WTC11 (cell line): ENCODE data around the gene FOXP1. TPM values are rescaled to one million over a fixed set of nuclear protein-coding genes. Genes with fewer than 3 reads are reported as not detected.

Experiments
- ATAC-seq: fragments of 200-7000 bp; cut with Tn5 transposase; 2 replicates; pipeline ENCODE4 v1.10.0; 2021; ENCODE audit warnings: mild to moderate bottlenecking, moderate library complexity
- CTCF ChIA-PET: fragments of 300-600 bp; sonication (Branson Sonifier 250); formaldehyde crosslinking; loops from one replicate; lab custom pipeline; 2021; ENCODE audit warnings: antibody characterized with exemption; lab: Charles Lee
- POLR2A ChIA-PET: fragments of 350-600 bp; sonication (Branson Sonifier 250); formaldehyde crosslinking; loops from one replicate; lab custom pipeline; 2021; ENCODE audit warnings: antibody characterized with exemption; lab: Charles Lee
- DNase-seq: peaks from one replicate; pipeline ENCODE4 v3.0.0; 2021; ENCODE audit warnings: low spot score
- H3K27ac Mint-ChIP-seq: 2 replicates; pipeline ENCODE4 v1.8.0; 2021; ENCODE audit warnings: mixed read lengths
- H3K27me3 Mint-ChIP-seq: 2 replicates; pipeline ENCODE4 v1.8.0; 2021; ENCODE audit warnings: low read depth, mild to moderate bottlenecking, moderate library complexity, mixed read lengths
- H3K36me3 Mint-ChIP-seq: 2 replicates; pipeline ENCODE4 v1.8.0; 2021; ENCODE audit warnings: mixed read lengths
- H3K4me1 Mint-ChIP-seq: 2 replicates; pipeline ENCODE4 v1.8.0; 2022; ENCODE audit warnings: mixed read lengths
- H3K4me3 Mint-ChIP-seq: 2 replicates; pipeline ENCODE4 v1.8.0; 2021; ENCODE audit warnings: mild to moderate bottlenecking, moderate library complexity, mixed read lengths
- H3K9me3 Mint-ChIP-seq: 2 replicates; pipeline ENCODE4 v1.8.0; 2021; ENCODE audit warnings: mixed read lengths
- ARID4B ChIP-seq: sonication (generic); formaldehyde crosslinking; IDR thresholded peaks from 2 replicates; pipeline ENCODE4 v1.8.0; 2023; ENCODE audit warnings: missing genetic modification reagents, mild to moderate bottlenecking, borderline replicate concordance
- CREM ChIP-seq: sonication (generic); formaldehyde crosslinking; IDR thresholded peaks from 2 replicates; pipeline ENCODE4 v1.8.1; 2022; ENCODE audit warnings: mild to moderate bottlenecking, missing genetic modification reagents, moderate library complexity
- CTCF ChIP-seq: fragments of 200-600 bp; IDR thresholded peaks from 2 replicates; pipeline ENCODE4 v1.8.0; 2022; ENCODE audit warnings: antibody characterized with exemption
- E2F1 ChIP-seq: sonication (generic); formaldehyde crosslinking; IDR thresholded peaks from 2 replicates; pipeline ENCODE4 v1.8.0; 2022; ENCODE audit warnings: mild to moderate bottlenecking, missing genetic modification reagents
- ELF4 ChIP-seq: sonication (generic); formaldehyde crosslinking; IDR thresholded peaks from 2 replicates; pipeline ENCODE4 v1.8.1; 2022; ENCODE audit warnings: low read depth, mild to moderate bottlenecking, moderate library complexity, missing genetic modification reagents
- ESRRA ChIP-seq: sonication (generic); formaldehyde crosslinking; IDR thresholded peaks from 2 replicates; pipeline ENCODE4 v1.8.1; 2022; ENCODE audit warnings: mild to moderate bottlenecking, missing genetic modification reagents, borderline replicate concordance
- HMGXB4 ChIP-seq: sonication (generic); formaldehyde crosslinking; IDR thresholded peaks from 2 replicates; pipeline ENCODE4 v1.8.1; 2023; ENCODE audit warnings: mild to moderate bottlenecking, moderate library complexity, missing genetic modification reagents
- MXD4 ChIP-seq: fragments of 250-450 bp; sonication (Bioruptor Pico); IDR thresholded peaks from 2 replicates; pipeline ENCODE4 v1.8.0; 2021; ENCODE audit warnings: mild to moderate bottlenecking, moderate library complexity, borderline replicate concordance
- OVOL2 ChIP-seq: fragments of 250-450 bp; sonication (Bioruptor Pico); IDR thresholded peaks from 2 replicates; pipeline ENCODE4 v1.9.0; 2021; ENCODE audit warnings: mild to moderate bottlenecking, borderline replicate concordance
- RELA ChIP-seq: sonication (generic); formaldehyde crosslinking; IDR thresholded peaks from 2 replicates; pipeline ENCODE4 v1.8.1; 2022; ENCODE audit warnings: missing genetic modification reagents, mild to moderate bottlenecking, borderline replicate concordance
- RORB ChIP-seq: fragments of 250-450 bp; sonication (Bioruptor Pico); IDR thresholded peaks from 2 replicates; pipeline ENCODE4 v1.9.0; 2021; ENCODE audit warnings: mild to moderate bottlenecking
- SMAD3 ChIP-seq: sonication (generic); formaldehyde crosslinking; IDR thresholded peaks from 2 replicates; pipeline ENCODE4 v1.8.0; 2022; ENCODE audit warnings: missing genetic modification reagents, mild to moderate bottlenecking, borderline replicate concordance
- SP1 ChIP-seq: sonication (generic); formaldehyde crosslinking; conservative IDR thresholded peaks from 2 replicates; pipeline ENCODE4 v1.8.1; 2022; ENCODE audit warnings: missing genetic modification reagents
- TEAD4 ChIP-seq: sonication (generic); formaldehyde crosslinking; IDR thresholded peaks from 2 replicates; pipeline ENCODE4 v1.8.0; 2022; ENCODE audit warnings: mild to moderate bottlenecking, missing genetic modification reagents
- TP53 ChIP-seq: sonication (generic); formaldehyde crosslinking; IDR thresholded peaks from 2 replicates; pipeline ENCODE4 v1.8.1; 2023; ENCODE audit warnings: mild to moderate bottlenecking, missing genetic modification reagents
- ZBTB21 ChIP-seq: sonication (generic); formaldehyde crosslinking; IDR thresholded peaks from 2 replicates; pipeline ENCODE4 v1.8.1; 2023; ENCODE audit warnings: mild to moderate bottlenecking, missing genetic modification reagents, borderline replicate concordance
- ZNF263 ChIP-seq: sonication (generic); formaldehyde crosslinking; IDR thresholded peaks from 2 replicates; pipeline ENCODE4 v1.8.1; 2022; ENCODE audit warnings: low read depth, mild to moderate bottlenecking, moderate library complexity, missing genetic modification reagents
- ZNF281 ChIP-seq: sonication (generic); formaldehyde crosslinking; IDR thresholded peaks from 2 replicates; pipeline ENCODE4 v1.8.0; 2023; ENCODE audit warnings: mild to moderate bottlenecking, missing genetic modification reagents
- ZNF416 ChIP-seq: fragments of 250-450 bp; sonication (Bioruptor Pico); IDR thresholded peaks from 2 replicates; pipeline ENCODE4 v1.9.0; 2021; ENCODE audit warnings: mild to moderate bottlenecking, inconsistent platforms
- total RNA-seq: library from RNA; stranded (reverse); gene quantifications from 3 replicates; pipeline ENCODE4 v1.2.3, GENCODE V29; 2021
- TF ChIP-seq, protein P1 (sequence below): sonication (generic); formaldehyde crosslinking; IDR thresholded peaks from 2 replicates; pipeline ENCODE4 v1.8.1; 2022; ENCODE audit warnings: low read depth, mild to moderate bottlenecking, moderate library complexity, missing genetic modification reagents, borderline replicate concordance
- TF ChIP-seq, protein P2 (sequence below): sonication (generic); formaldehyde crosslinking; IDR thresholded peaks from 2 replicates; pipeline ENCODE4 v1.8.1; 2022; ENCODE audit warnings: mild to moderate bottlenecking, moderate library complexity, missing genetic modification reagents

Gene FOXP1
- total RNA-seq, 1 experiment from 2014 or later, result 25.8 TPM

DNA sequence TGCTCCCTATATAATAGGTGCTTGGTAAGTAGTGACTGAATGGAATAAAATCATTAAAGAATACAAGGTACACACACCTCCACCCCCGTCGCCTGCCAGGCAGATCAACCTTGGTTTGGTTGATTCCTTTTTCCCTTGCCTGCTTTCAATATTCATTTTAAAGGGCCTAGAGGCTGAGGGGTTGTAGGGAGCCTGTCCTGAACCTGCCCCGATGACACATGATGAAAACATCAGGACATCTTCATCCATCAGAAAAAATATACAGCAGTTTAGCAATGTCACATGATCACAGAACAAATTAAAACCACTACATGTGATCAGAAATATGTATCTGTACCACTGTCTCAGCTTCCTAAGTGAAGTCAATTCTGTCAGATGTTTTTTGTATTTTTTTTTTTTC is 588.9 kb downstream of the FOXP1 start:
- Mint-ChIP-seq H3K4me3 (no peak overlapping the region), H3K9me3 (no peaks in the 10 kb centered on the region), H3K27ac (no peak overlapping the region), H3K4me1 (no peaks in the 10 kb centered on the region), H3K36me3 (no peaks in the 10 kb centered on the region), H3K27me3 (no peaks in the 10 kb centered on the region)
- CTCF ChIA-PET, result no interaction called here
- POLR2A ChIA-PET, result no interaction called here
- no peak for ATAC-seq
- no peak for DNase-seq
- no peak for TF ChIP-seq ZBTB21 (CRISPR knock-in tag)
- no peak for TF ChIP-seq TEAD4
- TF ChIP-seq HMGXB4, result no peak
- TF ChIP-seq SMAD3 (CRISPR knock-in tag), result no peak
- no peak for TF ChIP-seq SP1
- TF ChIP-seq OVOL2, result no peak
- TF ChIP-seq ZNF263 (CRISPR knock-in tag), result no peak
- TF ChIP-seq, protein P1, sequence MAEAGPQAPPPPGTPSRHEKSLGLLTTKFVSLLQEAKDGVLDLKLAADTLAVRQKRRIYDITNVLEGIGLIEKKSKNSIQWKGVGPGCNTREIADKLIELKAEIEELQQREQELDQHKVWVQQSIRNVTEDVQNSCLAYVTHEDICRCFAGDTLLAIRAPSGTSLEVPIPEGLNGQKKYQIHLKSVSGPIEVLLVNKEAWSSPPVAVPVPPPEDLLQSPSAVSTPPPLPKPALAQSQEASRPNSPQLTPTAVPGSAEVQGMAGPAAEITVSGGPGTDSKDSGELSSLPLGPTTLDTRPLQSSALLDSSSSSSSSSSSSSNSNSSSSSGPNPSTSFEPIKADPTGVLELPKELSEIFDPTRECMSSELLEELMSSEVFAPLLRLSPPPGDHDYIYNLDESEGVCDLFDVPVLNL (CRISPR knock-in tag), result no peak
- no peak for TF ChIP-seq ELF4 (CRISPR knock-in tag)
- no peak for TF ChIP-seq CTCF
- no peak for TF ChIP-seq ZNF281 (CRISPR knock-in tag)
- TF ChIP-seq TP53 (CRISPR knock-in tag), result no peak
- TF ChIP-seq RELA (CRISPR knock-in tag), result no peak
- no peak for TF ChIP-seq ZNF416 (CRISPR knock-in tag)
- no peak for TF ChIP-seq ESRRA
- TF ChIP-seq, protein P2, sequence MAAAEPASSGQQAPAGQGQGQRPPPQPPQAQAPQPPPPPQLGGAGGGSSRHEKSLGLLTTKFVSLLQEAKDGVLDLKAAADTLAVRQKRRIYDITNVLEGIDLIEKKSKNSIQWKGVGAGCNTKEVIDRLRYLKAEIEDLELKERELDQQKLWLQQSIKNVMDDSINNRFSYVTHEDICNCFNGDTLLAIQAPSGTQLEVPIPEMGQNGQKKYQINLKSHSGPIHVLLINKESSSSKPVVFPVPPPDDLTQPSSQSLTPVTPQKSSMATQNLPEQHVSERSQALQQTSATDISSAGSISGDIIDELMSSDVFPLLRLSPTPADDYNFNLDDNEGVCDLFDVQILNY, result no peak

DNA sequence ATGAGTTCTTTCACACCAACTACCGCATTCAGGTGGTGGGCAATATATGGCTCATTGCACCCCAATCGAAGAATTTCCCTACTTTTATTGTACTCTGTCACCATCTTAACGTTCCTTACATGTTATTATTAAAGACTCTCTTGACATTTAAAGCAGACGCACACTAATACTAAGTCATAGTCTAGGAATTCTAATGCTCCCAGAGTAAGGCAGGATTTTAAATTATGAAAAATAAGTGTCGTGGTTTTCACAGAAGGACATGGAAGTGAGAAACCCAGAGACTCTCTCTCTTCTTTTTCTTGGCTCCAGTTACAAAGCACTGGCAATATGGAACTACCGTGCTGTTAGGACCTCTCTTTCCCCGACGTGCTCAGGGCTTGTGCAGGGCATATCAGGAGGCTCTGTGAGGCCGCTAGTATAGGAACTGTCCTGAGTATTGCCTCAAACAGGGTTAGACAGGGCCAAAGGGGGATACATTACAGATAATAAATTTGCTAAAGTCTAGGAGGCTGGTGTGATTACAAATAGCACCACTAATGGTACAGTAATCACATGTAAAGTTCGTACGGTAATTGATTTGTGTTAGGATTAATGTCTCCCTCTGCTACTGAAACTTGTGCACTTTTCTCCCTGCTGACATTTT is 590.8 kb downstream of the FOXP1 start:
- Mint-ChIP-seq H3K4me3 (no peak overlapping the region), H3K4me1 (no peaks in the 10 kb centered on the region), H3K36me3 (peaks cover 1% of the 10 kb centered on the region; the same call in 1 of the 2 replicates), H3K27ac (no peak overlapping the region), H3K27me3 (no peaks in the 10 kb centered on the region), H3K9me3 (no peaks in the 10 kb centered on the region)
- DNase-seq (no peak), ATAC-seq (no peak)
- POLR2A ChIA-PET, result no interaction called here
- CTCF ChIA-PET, result no interaction called here
- TF ChIP-seq CREM (CRISPR knock-in tag) (no peak), MXD4 (CRISPR knock-in tag) (no peak), RELA (CRISPR knock-in tag) (no peak), E2F1 (CRISPR knock-in tag) (no peak), ARID4B (no peak), RORB (CRISPR knock-in tag) (no peak)
